Stomach (tissue), 4 donors: Measurements from ENCODE around the gene APBA1.

Experiments used
- EP300 ChIP-seq: sonication (generic); formaldehyde crosslinking; IDR thresholded peaks from one replicate; pipeline ENCODE4 v1.6.1; 2017; ENCODE audit warnings: antibody characterized with exemption
- POLR2AphosphoS5 ChIP-seq, 3 donors: sonication (generic); formaldehyde crosslinking; IDR thresholded peaks; one replicate each; pipeline ENCODE4 v1.6.1; 2016; ENCODE audit warnings: antibody characterized with exemption in 3 of 3
- TF ChIP-seq, protein P1 (sequence below), 7 experiments: fragments of 450-650 bp in 4 of 7; fragments of 200-600 bp in 3 of 7; sonication (generic) in 3 of 7; IDR thresholded peaks; one replicate each; pipeline ENCODE4 v1.5.1; 2016 to 2019; ENCODE audit warnings: antibody characterized with exemption in 7 of 7, control low read depth in 2 of 7, mild to moderate bottlenecking in 1 of 7

DNA sequence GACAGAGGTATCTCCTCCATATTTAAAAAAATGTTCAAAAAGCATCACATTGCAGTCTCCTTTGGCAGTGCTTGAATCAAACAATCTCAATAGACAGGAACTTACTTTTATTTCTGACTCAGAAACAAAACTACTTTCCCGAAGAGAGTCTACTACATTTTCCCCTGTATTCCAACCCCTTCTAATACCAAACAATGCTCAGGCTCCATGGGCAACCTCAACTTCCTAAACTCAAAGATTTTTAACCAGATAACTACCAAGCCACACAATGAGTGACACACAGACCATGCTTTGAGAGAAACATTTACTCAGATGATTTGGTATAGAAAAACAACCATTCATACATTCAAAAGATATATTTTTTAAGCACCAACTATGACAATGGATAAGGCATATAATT is 70.5 kb downstream of the APBA1 start:
- TF ChIP-seq, protein P1, sequence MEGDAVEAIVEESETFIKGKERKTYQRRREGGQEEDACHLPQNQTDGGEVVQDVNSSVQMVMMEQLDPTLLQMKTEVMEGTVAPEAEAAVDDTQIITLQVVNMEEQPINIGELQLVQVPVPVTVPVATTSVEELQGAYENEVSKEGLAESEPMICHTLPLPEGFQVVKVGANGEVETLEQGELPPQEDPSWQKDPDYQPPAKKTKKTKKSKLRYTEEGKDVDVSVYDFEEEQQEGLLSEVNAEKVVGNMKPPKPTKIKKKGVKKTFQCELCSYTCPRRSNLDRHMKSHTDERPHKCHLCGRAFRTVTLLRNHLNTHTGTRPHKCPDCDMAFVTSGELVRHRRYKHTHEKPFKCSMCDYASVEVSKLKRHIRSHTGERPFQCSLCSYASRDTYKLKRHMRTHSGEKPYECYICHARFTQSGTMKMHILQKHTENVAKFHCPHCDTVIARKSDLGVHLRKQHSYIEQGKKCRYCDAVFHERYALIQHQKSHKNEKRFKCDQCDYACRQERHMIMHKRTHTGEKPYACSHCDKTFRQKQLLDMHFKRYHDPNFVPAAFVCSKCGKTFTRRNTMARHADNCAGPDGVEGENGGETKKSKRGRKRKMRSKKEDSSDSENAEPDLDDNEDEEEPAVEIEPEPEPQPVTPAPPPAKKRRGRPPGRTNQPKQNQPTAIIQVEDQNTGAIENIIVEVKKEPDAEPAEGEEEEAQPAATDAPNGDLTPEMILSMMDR (IDR thresholded peaks at IDR 0.05): no peak
- TF ChIP-seq EP300 (no peak), POLR2AphosphoS5 (IDR thresholded peaks at IDR 0.05) (no peak)
